PC-3 (cell line): Measurements from ENCODE around the gene NIFK.
"Not testable (repeated sequence)": the region's sequence is repeated elsewhere in the genome, so short reads cannot be mapped to it uniquely, and the experiment has no call there.

Experiments
- CTCF ChIP-seq: fragments of 300-600 bp; sonication (generic); conservative IDR thresholded peaks from 2 replicates; pipeline ENCODE4 v1.5.1; 2017; ENCODE audit warnings: antibody characterized with exemption, low read depth, mild to moderate bottlenecking, low read length
- EZH2 ChIP-seq: fragments of 300-600 bp; sonication (generic); IDR thresholded peaks from one replicate; pipeline ENCODE4 v1.6.1; 2017; ENCODE audit warnings: antibody characterized with exemption, mild to moderate bottlenecking, low read length; ENCODE audit not compliant: unreplicated experiment

DNA sequence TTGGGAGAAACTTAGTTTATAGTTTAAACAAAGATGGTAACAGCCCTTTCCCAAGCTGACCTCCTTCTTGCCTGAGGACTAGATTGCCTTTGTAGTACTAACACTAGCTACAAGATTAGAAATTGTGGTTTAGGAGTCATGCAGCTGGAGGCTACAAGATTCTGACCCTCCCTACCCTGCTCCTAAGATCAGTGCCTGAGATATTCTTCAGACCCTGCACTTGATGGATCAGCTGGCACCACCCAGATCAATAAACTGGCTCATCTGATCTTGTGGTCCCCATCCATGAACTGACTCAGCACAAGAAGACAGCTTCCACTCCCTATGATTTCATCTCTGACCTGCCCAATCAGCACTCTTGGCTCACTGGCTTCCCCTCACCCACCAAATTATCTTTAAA is 34.9 kb downstream of the NIFK start:
- not testable (repeated sequence) for TF ChIP-seq EZH2, CTCF
